ENCODE data around the gene KDM4B. TPM values are rescaled to one million over a fixed set of nuclear protein-coding genes. Genes with fewer than 3 reads are reported as not detected.

The KDM4B gene
- total and polyA plus RNA-seq, 2 donors (not counting 1 experiment from before 2014, with no cell fraction given), result 6.4 to 14.4 TPM

DNA sequence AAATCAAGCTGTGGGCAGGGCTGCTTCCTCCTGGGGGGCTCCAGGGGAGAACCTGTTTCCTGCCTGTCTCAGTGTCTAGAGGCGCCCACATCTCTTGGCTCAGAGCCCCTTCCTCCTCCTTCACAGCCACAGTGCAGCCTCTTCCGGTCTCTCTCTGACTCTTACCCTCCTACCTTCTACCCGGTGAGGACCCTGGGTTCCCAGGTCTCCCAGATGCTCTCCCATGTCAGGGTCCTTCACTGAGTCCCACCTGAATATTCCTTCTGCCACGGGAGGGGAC, 153.1 kb downstream of the KDM4B start:
- Histone ChIP-seq H3K27ac (ENCODE audit: insufficient read depth, low read length) (no peak overlapping the region), H4K20me1 (ENCODE audit: control insufficient read depth, extremely low read depth, insufficient read depth, low read length) (no peaks in the 10 kb centered on the region), H3K9me3 (ENCODE audit: control insufficient read depth, insufficient read depth, low read depth, low read length) (no peaks in the 10 kb centered on the region), H3K4me2 (ENCODE audit: extremely low read depth, insufficient read depth, low read length) (no peak overlapping the region), H3K9ac (ENCODE audit: insufficient read depth, low read length) (no peak overlapping the region), H2AFZ (ENCODE audit: low read length) (no peak overlapping the region), H3K4me3 (replicated peaks in 1 of 4; ENCODE audit: control extremely low read depth in 1 of 4, insufficient read depth in 1 of 4, low read depth in 3 of 4, low read length in 4 of 4) (no peak overlapping the region), H3K36me3 (ENCODE audit: control insufficient read depth, insufficient read depth, low read length) (peaks cover 12% of the 10 kb centered on the region), H3K27me3 (ENCODE audit: control insufficient read depth, insufficient read depth, low read length) (no peaks in the 10 kb centered on the region), H3K79me2 (ENCODE audit: control insufficient read depth, insufficient read depth, low read length) (no peaks in the 10 kb centered on the region), H3K4me1 (ENCODE audit: control insufficient read depth, extremely low read depth, insufficient read depth, low read length) (no peaks in the 10 kb centered on the region)
- TF ChIP-seq EZH2 (IDR thresholded peaks at IDR 0.05; ENCODE audit: low read length, missing control alignments), result no peak
- TF ChIP-seq, protein P1, sequence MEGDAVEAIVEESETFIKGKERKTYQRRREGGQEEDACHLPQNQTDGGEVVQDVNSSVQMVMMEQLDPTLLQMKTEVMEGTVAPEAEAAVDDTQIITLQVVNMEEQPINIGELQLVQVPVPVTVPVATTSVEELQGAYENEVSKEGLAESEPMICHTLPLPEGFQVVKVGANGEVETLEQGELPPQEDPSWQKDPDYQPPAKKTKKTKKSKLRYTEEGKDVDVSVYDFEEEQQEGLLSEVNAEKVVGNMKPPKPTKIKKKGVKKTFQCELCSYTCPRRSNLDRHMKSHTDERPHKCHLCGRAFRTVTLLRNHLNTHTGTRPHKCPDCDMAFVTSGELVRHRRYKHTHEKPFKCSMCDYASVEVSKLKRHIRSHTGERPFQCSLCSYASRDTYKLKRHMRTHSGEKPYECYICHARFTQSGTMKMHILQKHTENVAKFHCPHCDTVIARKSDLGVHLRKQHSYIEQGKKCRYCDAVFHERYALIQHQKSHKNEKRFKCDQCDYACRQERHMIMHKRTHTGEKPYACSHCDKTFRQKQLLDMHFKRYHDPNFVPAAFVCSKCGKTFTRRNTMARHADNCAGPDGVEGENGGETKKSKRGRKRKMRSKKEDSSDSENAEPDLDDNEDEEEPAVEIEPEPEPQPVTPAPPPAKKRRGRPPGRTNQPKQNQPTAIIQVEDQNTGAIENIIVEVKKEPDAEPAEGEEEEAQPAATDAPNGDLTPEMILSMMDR (conservative IDR thresholded peaks at IDR 0.05 in 1 of 2, IDR thresholded peaks at IDR 0.05 in 1 of 2; ENCODE audit: low read depth in 1 of 2, low read length in 2 of 2), result no peak
- no peak for DNase-seq (ENCODE audit: low read depth in 2 of 2)

DNA sequence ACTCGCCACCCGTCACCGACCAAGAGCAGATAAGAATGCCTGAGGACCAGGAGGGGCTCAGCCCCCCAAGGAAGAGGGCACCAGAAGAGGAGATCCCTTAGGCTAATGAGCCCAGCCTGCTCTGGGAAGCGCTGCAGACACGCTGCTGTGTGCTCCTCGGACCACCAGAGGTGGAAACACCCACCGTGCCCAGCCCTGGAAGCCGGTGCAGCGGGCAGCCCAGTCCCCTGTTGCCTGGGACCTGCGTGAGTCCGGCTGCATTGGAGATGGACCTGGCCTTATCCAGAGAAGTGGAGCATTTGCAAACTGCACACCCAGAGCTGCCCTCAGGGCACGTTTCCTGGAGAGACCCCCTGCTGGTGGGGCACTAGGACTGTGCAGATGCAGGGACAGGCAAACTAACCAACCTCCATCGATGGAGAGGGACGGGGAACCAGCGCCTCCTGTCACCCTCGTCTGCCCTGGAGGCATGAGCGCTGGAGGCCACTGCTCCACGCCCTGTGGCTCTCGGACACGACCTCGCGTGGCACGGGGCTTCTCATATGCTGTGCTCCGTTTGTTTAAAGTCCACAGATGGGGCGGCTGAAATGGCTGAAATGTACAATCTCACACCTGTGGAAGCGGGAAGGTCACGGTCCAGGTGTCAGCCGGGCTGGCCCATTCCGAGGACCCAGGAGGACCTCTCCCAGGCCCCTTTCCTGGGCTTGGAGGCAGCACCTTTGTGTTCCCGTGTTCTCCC, 153.9 kb downstream of the KDM4B start:
- Histone ChIP-seq H3K4me3 (replicated peaks in 1 of 4; ENCODE audit: control extremely low read depth in 1 of 4, insufficient read depth in 1 of 4, low read depth in 3 of 4, low read length in 4 of 4) (no peak overlapping the region), H2AFZ (ENCODE audit: low read length) (no peak overlapping the region), H3K4me1 (ENCODE audit: control insufficient read depth, extremely low read depth, insufficient read depth, low read length) (no peaks in the 10 kb centered on the region), H3K36me3 (ENCODE audit: control insufficient read depth, insufficient read depth, low read length) (peaks cover 12% of the 10 kb centered on the region), H4K20me1 (ENCODE audit: control insufficient read depth, extremely low read depth, insufficient read depth, low read length) (no peaks in the 10 kb centered on the region), H3K9ac (ENCODE audit: insufficient read depth, low read length) (no peak overlapping the region), H3K4me2 (ENCODE audit: extremely low read depth, insufficient read depth, low read length) (no peak overlapping the region), H3K27me3 (ENCODE audit: control insufficient read depth, insufficient read depth, low read length) (no peaks in the 10 kb centered on the region), H3K9me3 (ENCODE audit: control insufficient read depth, insufficient read depth, low read depth, low read length) (no peaks in the 10 kb centered on the region), H3K79me2 (ENCODE audit: control insufficient read depth, insufficient read depth, low read length) (no peaks in the 10 kb centered on the region), H3K27ac (ENCODE audit: insufficient read depth, low read length) (no peak overlapping the region)
- TF ChIP-seq, protein P1 (conservative IDR thresholded peaks at IDR 0.05 in 1 of 2, IDR thresholded peaks at IDR 0.05 in 1 of 2; ENCODE audit: low read depth in 1 of 2, low read length in 2 of 2), result no peak
- no peak for TF ChIP-seq EZH2 (IDR thresholded peaks at IDR 0.05; ENCODE audit: low read length, missing control alignments)
- no peak for DNase-seq (ENCODE audit: low read depth in 2 of 2)

DNA sequence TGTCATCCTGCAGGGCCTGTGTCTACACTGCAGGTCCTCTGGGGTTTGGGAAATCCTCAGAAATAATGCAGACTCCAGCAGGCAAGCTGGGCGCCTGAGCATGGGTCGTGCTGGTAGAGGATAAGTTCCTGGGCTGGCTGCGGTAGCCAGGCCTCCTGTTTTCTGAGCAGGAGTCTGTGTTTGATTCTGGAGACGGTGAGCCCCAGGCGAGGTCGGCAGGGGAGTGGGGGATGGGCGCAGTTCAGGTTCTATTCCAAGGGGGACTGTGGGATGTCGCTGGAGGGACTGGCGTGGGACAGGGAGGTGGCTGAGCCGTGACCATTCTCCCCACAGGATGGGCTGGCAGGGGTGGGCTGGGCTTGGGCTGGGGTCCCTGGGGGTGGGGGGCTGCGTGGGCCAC, 154.7 kb downstream of the KDM4B start:
- no peak for DNase-seq (ENCODE audit: low read depth in 2 of 2)
- no peak overlapping the region for H3K9ac ChIP-seq (ENCODE audit: insufficient read depth, low read length)
- H3K27ac ChIP-seq (ENCODE audit: insufficient read depth, low read length), result no peak overlapping the region
- H2AFZ ChIP-seq (ENCODE audit: low read length), result no peak overlapping the region
- H3K4me3 ChIP-seq (replicated peaks in 1 of 4; ENCODE audit: control extremely low read depth in 1 of 4, insufficient read depth in 1 of 4, low read depth in 3 of 4, low read length in 4 of 4), result no peak overlapping the region
- TF ChIP-seq, protein P1 (conservative IDR thresholded peaks at IDR 0.05 in 1 of 2, IDR thresholded peaks at IDR 0.05 in 1 of 2; ENCODE audit: low read depth in 1 of 2, low read length in 2 of 2), result no peak
- TF ChIP-seq EZH2 (IDR thresholded peaks at IDR 0.05; ENCODE audit: low read length, missing control alignments), result no peak
- H3K9me3 ChIP-seq (ENCODE audit: control insufficient read depth, insufficient read depth, low read depth, low read length), result no peaks in the 10 kb centered on the region
- no peak overlapping the region for H3K4me2 ChIP-seq (ENCODE audit: extremely low read depth, insufficient read depth, low read length)
- H3K4me1 ChIP-seq (ENCODE audit: control insufficient read depth, extremely low read depth, insufficient read depth, low read length), result no peaks in the 10 kb centered on the region
- H3K79me2 ChIP-seq (ENCODE audit: control insufficient read depth, insufficient read depth, low read length), result no peaks in the 10 kb centered on the region
- H4K20me1 ChIP-seq (ENCODE audit: control insufficient read depth, extremely low read depth, insufficient read depth, low read length), result no peaks in the 10 kb centered on the region
- H3K27me3 ChIP-seq (ENCODE audit: control insufficient read depth, insufficient read depth, low read length), result no peaks in the 10 kb centered on the region
- H3K36me3 ChIP-seq (ENCODE audit: control insufficient read depth, insufficient read depth, low read length), result peaks cover 12% of the 10 kb centered on the region
